C4-2B (cell line): Measurements from ENCODE around the gene ANKRD12.
A peak's percentile ranks its signal among the peaks of the same experiment; 100 is the strongest.

Experiments
- CTCF ChIP-seq: fragments of 450-650 bp; conservative IDR thresholded peaks from 2 replicates; pipeline ENCODE4 v1.5.1; 2017; ENCODE audit warnings: mild to moderate bottlenecking
- ZFX ChIP-seq: fragments of 450-650 bp; IDR thresholded peaks from 2 replicates; pipeline ENCODE4 v1.6.1; 2017

GRCh38 chr18:9137168-9138066 is 836 bp downstream of the ANKRD12 start:
- TF ChIP-seq CTCF: peak; percentile 12; the same call in 1 of the 2 replicates
- TF ChIP-seq ZFX: 0 out of 2 replicates have a peak, but pooled peaks have one; percentile 18
